ENCODE measurements around the gene GTPBP4. TPM values are rescaled to one million over a fixed set of nuclear protein-coding genes. Genes with fewer than 3 reads are reported as not detected.
"Not testable (repeated sequence)": the region's sequence is repeated elsewhere in the genome, so short reads cannot be mapped to it uniquely, and the experiment has no call there.

GTPBP4 gene
- total and polyA plus RNA-seq, 4 donors = 9.8 to 15.1 (median 12.1) TPM

DNA sequence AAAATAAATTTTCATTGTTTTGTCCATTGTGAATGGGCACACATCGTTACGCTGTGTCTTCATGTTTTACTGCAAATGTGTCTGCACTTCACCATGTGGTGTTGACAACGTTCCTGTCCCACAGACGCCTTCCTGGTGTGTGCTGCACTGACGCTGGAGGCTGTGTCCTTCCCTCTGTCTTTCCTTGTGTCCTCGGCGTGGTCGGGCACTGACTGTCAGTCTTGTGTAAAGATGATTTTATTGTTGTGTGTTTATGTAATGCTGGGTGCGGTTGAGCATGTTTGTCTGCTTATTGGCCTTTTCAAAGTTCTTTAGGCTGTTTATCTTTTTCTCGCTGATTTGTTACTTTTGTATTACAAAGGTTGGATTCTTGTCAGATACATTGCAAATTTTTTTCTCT, 19.3 kb downstream of the GTPBP4 start:
- Histone ChIP-seq H3K27ac (ENCODE audit: low read depth in 1 of 2, low read length in 2 of 2) (no peak overlapping the region), H3K9me3 (ENCODE audit: control insufficient read depth in 4 of 4, low read length in 3 of 4) (peaks cover 0 to 3% (median under 1%) of the 10 kb centered on the region in 4 donors), H3K27me3 (ENCODE audit: control insufficient read depth in 4 of 4, insufficient read depth in 4 of 4, low read length in 3 of 4) (no peaks in the 10 kb centered on the region), H3K36me3 (ENCODE audit: control insufficient read depth in 4 of 4, insufficient read depth in 3 of 4, low read depth in 1 of 4, low read length in 3 of 4) (peaks cover 28 to 94% (median 71%) of the 10 kb centered on the region in 4 donors), H3K9ac (ENCODE audit: low read depth in 1 of 2, low read length in 2 of 2) (no peak overlapping the region), H3K4me1 (ENCODE audit: control insufficient read depth in 4 of 4, insufficient read depth in 4 of 4, low read length in 3 of 4) (no peaks in the 10 kb centered on the region), H3K4me3 (ENCODE audit: low read depth in 1 of 3, low read length in 3 of 3) (no peak overlapping the region)
- TF ChIP-seq HNF4A (conservative IDR thresholded peaks at IDR 0.05) (no peak), RAD21 (IDR thresholded peaks at IDR 0.05) (no peak), REST (IDR thresholded peaks at IDR 0.05) (no peak), GABPA (IDR thresholded peaks at IDR 0.05 in 1 of 2, conservative IDR thresholded peaks at IDR 0.05 in 1 of 2) (no peak), ATF3 (IDR thresholded peaks at IDR 0.05) (no peak), EGR1 (IDR thresholded peaks at IDR 0.05; ENCODE audit: low read depth in 2 of 2) (no peak), NR2F2 (IDR thresholded peaks at IDR 0.05) (no peak), JUND (IDR thresholded peaks at IDR 0.05) (no peak), SP1 (IDR thresholded peaks at IDR 0.05) (no peak)
- TF ChIP-seq, protein P1, sequence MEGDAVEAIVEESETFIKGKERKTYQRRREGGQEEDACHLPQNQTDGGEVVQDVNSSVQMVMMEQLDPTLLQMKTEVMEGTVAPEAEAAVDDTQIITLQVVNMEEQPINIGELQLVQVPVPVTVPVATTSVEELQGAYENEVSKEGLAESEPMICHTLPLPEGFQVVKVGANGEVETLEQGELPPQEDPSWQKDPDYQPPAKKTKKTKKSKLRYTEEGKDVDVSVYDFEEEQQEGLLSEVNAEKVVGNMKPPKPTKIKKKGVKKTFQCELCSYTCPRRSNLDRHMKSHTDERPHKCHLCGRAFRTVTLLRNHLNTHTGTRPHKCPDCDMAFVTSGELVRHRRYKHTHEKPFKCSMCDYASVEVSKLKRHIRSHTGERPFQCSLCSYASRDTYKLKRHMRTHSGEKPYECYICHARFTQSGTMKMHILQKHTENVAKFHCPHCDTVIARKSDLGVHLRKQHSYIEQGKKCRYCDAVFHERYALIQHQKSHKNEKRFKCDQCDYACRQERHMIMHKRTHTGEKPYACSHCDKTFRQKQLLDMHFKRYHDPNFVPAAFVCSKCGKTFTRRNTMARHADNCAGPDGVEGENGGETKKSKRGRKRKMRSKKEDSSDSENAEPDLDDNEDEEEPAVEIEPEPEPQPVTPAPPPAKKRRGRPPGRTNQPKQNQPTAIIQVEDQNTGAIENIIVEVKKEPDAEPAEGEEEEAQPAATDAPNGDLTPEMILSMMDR (IDR thresholded peaks at IDR 0.05; ENCODE audit: low read depth, low read length, missing input control) = no peak
- WGBS = 89% methylated on average over 10 of the region's 10 CpGs
- no peak for DNase-seq (ENCODE audit: low spot score)

DNA sequence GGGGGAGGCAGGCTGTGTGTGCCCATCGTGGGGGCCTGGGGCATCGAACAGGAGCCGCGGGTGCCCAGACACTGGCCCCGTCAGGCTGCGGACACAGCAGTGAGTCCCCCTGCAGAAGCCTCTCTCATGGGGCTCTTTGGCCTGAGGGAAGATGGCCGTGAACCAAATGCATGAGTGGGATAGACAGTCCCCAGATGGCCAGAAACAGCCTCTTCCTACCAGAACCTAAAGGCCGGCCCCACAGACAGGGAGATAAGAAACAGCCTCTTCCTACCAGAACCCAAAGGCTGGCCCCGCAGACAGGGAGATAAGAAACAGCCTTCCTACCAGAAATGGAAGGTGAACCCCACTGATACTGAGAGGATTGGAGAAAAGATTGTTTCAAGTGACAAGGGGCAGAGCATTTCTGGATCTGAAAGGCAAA, 20.8 kb downstream of the GTPBP4 start:
- 90% methylated on average over 9 of the region's 9 CpGs for WGBS
- H3K27ac ChIP-seq (ENCODE audit: low read depth in 1 of 2, low read length in 2 of 2) = no peak overlapping the region
- no peak overlapping the region for H3K4me3 ChIP-seq (ENCODE audit: low read depth in 1 of 3, low read length in 3 of 3)
- peak; percentile 39 for DNase-seq (ENCODE audit: low spot score)
- H3K4me1 ChIP-seq (ENCODE audit: control insufficient read depth in 4 of 4, insufficient read depth in 4 of 4, low read length in 3 of 4) = no peaks in the 10 kb centered on the region
- no peaks in the 10 kb centered on the region for H3K27me3 ChIP-seq (ENCODE audit: control insufficient read depth in 4 of 4, insufficient read depth in 4 of 4, low read length in 3 of 4)
- no peak overlapping the region for H3K9ac ChIP-seq (ENCODE audit: low read depth in 1 of 2, low read length in 2 of 2)
- peaks cover 24 to 87% (median 61%) of the 10 kb centered on the region in 4 donors for H3K36me3 ChIP-seq (ENCODE audit: control insufficient read depth in 4 of 4, insufficient read depth in 3 of 4, low read depth in 1 of 4, low read length in 3 of 4)
- H3K9me3 ChIP-seq (ENCODE audit: control insufficient read depth in 4 of 4, low read length in 3 of 4) = no peaks in the 10 kb centered on the region
- TF ChIP-seq SP1 (IDR thresholded peaks at IDR 0.05) (no peak), JUND (IDR thresholded peaks at IDR 0.05) (no peak), YY1 (IDR thresholded peaks at IDR 0.05) (no peak), RAD21 (IDR thresholded peaks at IDR 0.05) (no peak), HNF4G (IDR thresholded peaks at IDR 0.05) (no peak), FOXA1 (IDR thresholded peaks at IDR 0.05) (no peak), REST (IDR thresholded peaks at IDR 0.05) (no peak), HNF4A (conservative IDR thresholded peaks at IDR 0.05) (no peak), NR2F2 (IDR thresholded peaks at IDR 0.05) (no peak), FOXA2 (IDR thresholded peaks at IDR 0.05) (no peak)

DNA sequence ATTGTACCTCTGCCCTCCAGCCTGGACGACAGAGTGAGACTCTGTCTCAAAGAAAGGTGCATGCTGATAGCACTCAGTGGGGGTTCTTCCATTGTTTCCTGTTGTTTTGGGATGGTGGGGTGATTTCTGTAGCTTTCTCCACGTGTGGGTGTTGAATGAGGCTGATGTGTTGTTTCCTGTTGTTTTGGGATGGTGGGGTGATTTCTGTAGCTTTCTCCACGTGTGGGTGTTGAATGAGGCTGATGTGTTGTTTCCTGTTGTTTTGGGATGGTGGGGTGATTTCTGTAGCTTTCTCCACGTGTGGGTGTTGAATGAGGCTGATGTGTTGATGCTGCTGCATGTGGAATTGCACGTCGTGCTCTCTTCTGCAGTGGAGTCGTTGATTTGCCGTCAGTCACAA, 21.7 kb downstream of the GTPBP4 start:
- WGBS = 82% methylated on average over 8 of the region's 8 CpGs
- H3K36me3 ChIP-seq (ENCODE audit: control insufficient read depth in 4 of 4, insufficient read depth in 3 of 4, low read depth in 1 of 4, low read length in 3 of 4) = peaks cover 24 to 84% (median 57%) of the 10 kb centered on the region in 4 donors
- not testable (repeated sequence) for H3K9me3 ChIP-seq (ENCODE audit: control insufficient read depth in 4 of 4, low read length in 3 of 4); H3K27me3 ChIP-seq (ENCODE audit: control insufficient read depth in 4 of 4, insufficient read depth in 4 of 4, low read length in 3 of 4); DNase-seq (ENCODE audit: low spot score); H3K4me3 ChIP-seq (ENCODE audit: low read depth in 1 of 3, low read length in 3 of 3); H3K27ac ChIP-seq (ENCODE audit: low read depth in 1 of 2, low read length in 2 of 2); H3K9ac ChIP-seq (ENCODE audit: low read depth in 1 of 2, low read length in 2 of 2); H3K4me1 ChIP-seq (ENCODE audit: control insufficient read depth in 4 of 4, insufficient read depth in 4 of 4, low read length in 3 of 4)
